Stimulated activated CD8-positive, alpha-beta memory T cell treated with anti-CD3 and anti-CD28 coated beads, Interleukin-4, amount 100 ng/mL, for 1 hour (primary cell): Measurements from ENCODE around the gene ECD.
"Not testable (repeated sequence)": the region's sequence is repeated elsewhere in the genome, so short reads cannot be mapped to it uniquely, and the experiment has no call there.

Source experiments
- DNase-seq, 2 donors: peaks; one replicate each; pipeline ENCODE4 v3.0.0-alpha.2; 2020; ENCODE audit warnings: low read depth in 2 of 2, low spot score in 1 of 2

ECD gene

GRCh38 chr10:73161079-73161478, 6.7 kb downstream of the ECD start:
- no peak for DNase-seq

GRCh38 chr10:73159038-73159648, 8.7 kb downstream of the ECD start:
- peak in 1 of 2 donors; percentile 32 for DNase-seq

- DNase-seq, result no peak
Observed at GRCh38 chr10:73156054-73156453, 11.8 kb downstream of the ECD start.

- no peak for DNase-seq
Observed at GRCh38 chr10:73152009-73152408, 15.8 kb downstream of the ECD start.

GRCh38 chr10:73150633-73151413, 17.0 kb downstream of the ECD start:
- not testable (repeated sequence) for DNase-seq

GRCh38 chr10:73141603-73142002, 26.2 kb downstream of the ECD start:
- no peak for DNase-seq

GRCh38 chr10:73139251-73139650, 28.6 kb downstream of the ECD start:
- no peak for DNase-seq

- no peak for DNase-seq
Observed at GRCh38 chr10:73136627-73137026, 31.2 kb downstream of the ECD start.

GRCh38 chr10:73134727-73135126, 33.1 kb downstream of the ECD start:
- no peak for DNase-seq

GRCh38 chr10:73131913-73132686, 35.7 kb downstream of the ECD start:
- DNase-seq, result no peak

GRCh38 chr10:73131301-73131700, 36.5 kb downstream of the ECD start:
- no peak for DNase-seq

GRCh38 chr10:73126343-73126742, 41.5 kb downstream of the ECD start:
- DNase-seq, result no peak

GRCh38 chr10:73119952-73120351, 47.9 kb downstream of the ECD start:
- DNase-seq, result no peak

GRCh38 chr10:73119457-73119856, 48.4 kb downstream of the ECD start:
- DNase-seq, result no peak

GRCh38 chr10:73117976-73118743, 49.6 kb downstream of the ECD start:
- DNase-seq, result no peak

GRCh38 chr10:73116017-73116416, 51.8 kb downstream of the ECD start:
- DNase-seq, result no peak

GRCh38 chr10:73113551-73113950, 54.3 kb downstream of the ECD start:
- no peak for DNase-seq

GRCh38 chr10:73112032-73112431, 55.8 kb downstream of the ECD start:
- DNase-seq, result not testable (repeated sequence)

GRCh38 chr10:73110345-73110849, 57.4 kb downstream of the ECD start, which contains the start of gene NUDT13:
Gene NUDT13, plus strand, starts transcription at chr10:73110455. Its CDS starts 3,911 bp downstream, at chr10:73114366.
- DNase-seq, result peak in 1 of 2 donors; percentile 3

GRCh38 chr10:73109248-73109652, 58.6 kb downstream of the ECD start:
- DNase-seq, result not testable (repeated sequence)

- DNase-seq, result no peak
Observed at GRCh38 chr10:73106301-73106700, 61.5 kb downstream of the ECD start.
